Prostate gland (tissue), 2 donors: ENCODE data around the gene PLAAT5. TPM values are rescaled to one million over a fixed set of nuclear protein-coding genes. Genes with fewer than 3 reads are reported as not detected.

ENCODE experiments used
- DNase-seq: peaks from one replicate; pipeline ENCODE4 v3.0.0-alpha.2; 2019; ENCODE audit warnings: low spot score
- H3K27ac ChIP-seq, 2 donors: fragments of 200-600 bp; sonication (generic); 2 replicates each; pipeline ENCODE4 v1.5.1; 2017 to 2019
- H3K27me3 ChIP-seq: fragments of 200-600 bp; sonication (generic); replicated peaks from 2 replicates; pipeline ENCODE4 v1.5.1; 2019; ENCODE audit not compliant: insufficient read depth
- H3K36me3 ChIP-seq, 2 donors: fragments of 200-600 bp; sonication (generic); 1 replicate in 1 of 2; 2 replicates in 1 of 2; pipeline versions ENCODE4 v1.5.1 to v1.8.1; 2017 to 2019
- H3K4me1 ChIP-seq: fragments of 200-600 bp; sonication (generic); replicated peaks from 2 replicates; pipeline ENCODE4 v1.5.1; 2019
- H3K4me3 ChIP-seq, 2 donors: fragments of 200-600 bp; sonication (generic); 2 replicates each; pipeline ENCODE4 v1.5.1; 2017 to 2019
- H3K9me3 ChIP-seq: fragments of 200-600 bp; sonication (generic); 2 replicates; pipeline ENCODE4 v1.5.1; 2017
- CTCF ChIP-seq, 4 experiments: fragments of 200-600 bp in 2 of 4; fragments of 450-650 bp in 2 of 4; sonication (generic) in 2 of 4; IDR thresholded peaks; 1 replicate in 3 of 4; 2 replicates in 1 of 4; pipeline ENCODE4 v1.5.1; 2016 to 2019; ENCODE audit warnings: antibody characterized with exemption in 4 of 4, mild to moderate bottlenecking in 2 of 4, moderate library complexity in 2 of 4
- POLR2A ChIP-seq: fragments of 450-650 bp; IDR thresholded peaks from one replicate; pipeline ENCODE4 v1.6.1; 2016; ENCODE audit warnings: antibody characterized with exemption, mild to moderate bottlenecking
- POLR2AphosphoS5 ChIP-seq: sonication (generic); formaldehyde crosslinking; IDR thresholded peaks from one replicate; pipeline ENCODE4 v1.6.1; 2017; ENCODE audit warnings: antibody characterized with exemption
- WGBS: methylation state at CpG from one replicate; pipeline ENCODE4 v1.1.5; 2018; 5-methylcytosine and 5-hydroxymethylcytosine counted together
- intact Hi-C: fragments of 100-400 bp; cut with DNase I; formaldehyde crosslinking; loops from one replicate; pipeline ENCODE4 v1.14.2; 2022
- total RNA-seq, 2 donors: library from RNA; depleted of rRNA; stranded (reverse); fragments of >200 nt; gene quantifications; one replicate each; pipeline ENCODE4 v1.1.0, GENCODE V29; 2016

PLAAT5 gene
- total RNA-seq, 2 donors from 2014 or later: 25.7 TPM; not detected in 1

- Histone ChIP-seq H3K4me3 (no peak overlapping the region), H3K36me3 (no peaks in the 10 kb centered on the region), H3K27ac (no peak overlapping the region), H3K9me3 (no peaks in the 10 kb centered on the region), H3K27me3 (no peaks in the 10 kb centered on the region), H3K4me1 (no peaks in the 10 kb centered on the region)
- TF ChIP-seq POLR2A: no peak
- TF ChIP-seq CTCF (IDR thresholded peaks at IDR 0.05): no peak
- TF ChIP-seq POLR2AphosphoS5: no peak
- intact Hi-C loops: no loop called here
- 75% methylated on average over 2 of the region's 2 CpGs for WGBS
- no peak for DNase-seq
These were observed 16.5 kb upstream of the PLAAT5 start for GRCh38 chr11:63507511-63507910.

GRCh38 chr11:63506876-63507275 lies 15.9 kb upstream of the PLAAT5 start:
- no peak overlapping the region for H3K27ac ChIP-seq
- no peaks in the 10 kb centered on the region for H3K4me1 ChIP-seq
- DNase-seq: no peak
- no peaks in the 10 kb centered on the region for H3K9me3 ChIP-seq
- no peaks in the 10 kb centered on the region for H3K27me3 ChIP-seq
- WGBS: 100% methylated on average over 2 of the region's 2 CpGs
- no peaks in the 10 kb centered on the region for H3K36me3 ChIP-seq
- TF ChIP-seq POLR2A (no peak), POLR2AphosphoS5 (no peak), CTCF (IDR thresholded peaks at IDR 0.05) (no peak)
- intact Hi-C loops: no loop called here
- H3K4me3 ChIP-seq: no peak overlapping the region

- WGBS: 78% methylated on average over 9 of the region's 15 CpGs
- Histone ChIP-seq H3K9me3 (no peaks in the 10 kb centered on the region), H3K36me3 (no peaks in the 10 kb centered on the region), H3K4me3 (no peak within 1 kb of the TSS), H3K27ac (no peak within 1 kb of the TSS), H3K4me1 (no peaks in the 10 kb centered on the region), H3K27me3 (no peaks in the 10 kb centered on the region)
- TF ChIP-seq CTCF (IDR thresholded peaks at IDR 0.05): no peak
- TF ChIP-seq POLR2AphosphoS5: no peak
- no peak for TF ChIP-seq POLR2A
- DNase-seq: no peak
- intact Hi-C loops: no loop called here
These were observed 15.0 kb upstream of the PLAAT5 start, which contains the start of gene LGALS12 for GRCh38 chr11:63505857-63506528. Gene LGALS12 (plus strand): TSS chr11:63506084. CDS start chr11:63506459, 375 bp downstream.

DNA sequence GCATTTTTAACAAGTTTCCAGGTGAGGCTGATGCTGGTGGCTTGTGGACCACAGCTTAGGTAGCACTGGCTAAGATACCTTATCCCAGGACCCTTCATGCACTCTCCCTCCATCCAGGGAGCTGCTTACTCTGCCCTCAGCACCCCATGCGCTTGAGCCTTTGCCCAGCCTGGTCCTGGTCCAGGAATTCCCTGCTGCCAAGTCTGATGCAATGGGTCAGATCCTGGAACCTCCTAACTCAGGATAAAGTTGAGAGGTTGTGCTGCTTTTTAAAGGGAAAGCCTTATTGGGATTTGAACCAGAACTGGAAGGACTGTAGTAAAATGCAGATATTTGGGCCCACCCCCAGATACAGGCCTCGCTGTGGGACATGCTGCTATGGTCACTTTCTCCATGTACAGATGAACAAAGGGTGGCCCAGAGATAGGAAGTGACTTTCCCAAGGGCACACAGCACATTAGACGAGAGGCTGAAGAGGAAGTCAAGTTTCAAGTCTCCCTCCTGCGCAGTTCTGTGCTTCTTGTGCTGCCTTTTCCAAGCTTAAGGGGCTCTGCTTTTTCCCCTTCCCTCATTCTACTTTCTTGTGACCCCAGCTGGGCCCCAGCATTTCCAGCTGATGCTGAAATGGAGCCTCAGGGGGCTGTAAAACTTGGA lies 14.1 kb upstream of the PLAAT5 start:
- no peak for DNase-seq
- no peaks in the 10 kb centered on the region for H3K4me1 ChIP-seq

More for the DNA sequence above, 14.1 kb upstream of the PLAAT5 start:
- Histone ChIP-seq H3K36me3 (no peaks in the 10 kb centered on the region), H3K27ac (no peak overlapping the region), H3K4me3 (no peak overlapping the region), H3K9me3 (no peaks in the 10 kb centered on the region), H3K27me3 (no peaks in the 10 kb centered on the region)
- 74% methylated on average over 4 of the region's 4 CpGs for WGBS
- TF ChIP-seq POLR2AphosphoS5 (no peak), CTCF (IDR thresholded peaks at IDR 0.05) (no peak), POLR2A (no peak)
- intact Hi-C loops: no loop called here
